Measurements from ENCODE around the gene HSPA1B.
"Not testable (repeated sequence)": the region's sequence is repeated elsewhere in the genome, so short reads cannot be mapped to it uniquely, and the experiment has no call there.

HSPA1B gene

GRCh38 chr6:31860349-31860748, 32.8 kb downstream of the HSPA1B start:
- no peak for DNase-seq

GRCh38 chr6:31861150-31861549, 33.6 kb downstream of the HSPA1B start:
- DNase-seq, result no peak

- DNase-seq, result no peak
Measured at GRCh38 chr6:31861919-31862343, 34.4 kb downstream of the HSPA1B start.

GRCh38 chr6:31862344-31863235, 35.1 kb downstream of the HSPA1B start, which contains the start of gene NEU1:
Gene NEU1 (minus strand): TSS chr6:31862821. CDS start chr6:31862776, 45 bp downstream.
- DNase-seq, result peak; percentile 100

GRCh38 chr6:31864123-31864562, 36.6 kb downstream of the HSPA1B start:
- DNase-seq, result not testable (repeated sequence)

GRCh38 chr6:31864818-31865204, 37.3 kb downstream of the HSPA1B start:
- no peak for DNase-seq

- DNase-seq, result no peak
Measured at GRCh38 chr6:31865205-31866118, 37.9 kb downstream of the HSPA1B start.

GRCh38 chr6:31868658-31868971, 41.1 kb downstream of the HSPA1B start:
- not testable (repeated sequence) for DNase-seq

- DNase-seq, result no peak
Measured at GRCh38 chr6:31869343-31869742, 41.8 kb downstream of the HSPA1B start.

- no peak for DNase-seq
Measured at GRCh38 chr6:31870385-31870921, 42.9 kb downstream of the HSPA1B start.

GRCh38 chr6:31871046-31871659, 43.6 kb downstream of the HSPA1B start:
- no peak for DNase-seq

GRCh38 chr6:31874084-31874670, 46.6 kb downstream of the HSPA1B start:
- no peak for DNase-seq

- no peak for DNase-seq
Measured at GRCh38 chr6:31874836-31875572, 47.5 kb downstream of the HSPA1B start.

GRCh38 chr6:31875877-31876276, 48.3 kb downstream of the HSPA1B start:
- no peak for DNase-seq

GRCh38 chr6:31876357-31876756, 48.8 kb downstream of the HSPA1B start:
- no peak for DNase-seq

- no peak for DNase-seq
Measured at GRCh38 chr6:31877125-31877650, 49.6 kb downstream of the HSPA1B start.

GRCh38 chr6:31877651-31878161, 50.2 kb downstream of the HSPA1B start:
- no peak for DNase-seq

GRCh38 chr6:31878222-31878621, 50.7 kb downstream of the HSPA1B start:
- DNase-seq, result no peak

- no peak for DNase-seq
Measured at GRCh38 chr6:31878726-31879125, 51.2 kb downstream of the HSPA1B start, which contains the start of gene SLC44A4. Gene SLC44A4 (minus strand): TSS chr6:31878997. CDS start chr6:31878980, 17 bp downstream.

GRCh38 chr6:31879143-31879542, 51.6 kb downstream of the HSPA1B start:
- no peak for DNase-seq
